GM21515 (cell line): ENCODE measurements around the gene RNF123.
A peak's percentile ranks its signal among the peaks of the same experiment; 100 is the strongest.

Experiments
- ATAC-seq: cut with Tn5 transposase; IDR thresholded peaks from one replicate; pipeline ENCODE4 v1.9.1; 2021; ENCODE audit not compliant: unreplicated experiment

The RNF123 gene

DNA sequence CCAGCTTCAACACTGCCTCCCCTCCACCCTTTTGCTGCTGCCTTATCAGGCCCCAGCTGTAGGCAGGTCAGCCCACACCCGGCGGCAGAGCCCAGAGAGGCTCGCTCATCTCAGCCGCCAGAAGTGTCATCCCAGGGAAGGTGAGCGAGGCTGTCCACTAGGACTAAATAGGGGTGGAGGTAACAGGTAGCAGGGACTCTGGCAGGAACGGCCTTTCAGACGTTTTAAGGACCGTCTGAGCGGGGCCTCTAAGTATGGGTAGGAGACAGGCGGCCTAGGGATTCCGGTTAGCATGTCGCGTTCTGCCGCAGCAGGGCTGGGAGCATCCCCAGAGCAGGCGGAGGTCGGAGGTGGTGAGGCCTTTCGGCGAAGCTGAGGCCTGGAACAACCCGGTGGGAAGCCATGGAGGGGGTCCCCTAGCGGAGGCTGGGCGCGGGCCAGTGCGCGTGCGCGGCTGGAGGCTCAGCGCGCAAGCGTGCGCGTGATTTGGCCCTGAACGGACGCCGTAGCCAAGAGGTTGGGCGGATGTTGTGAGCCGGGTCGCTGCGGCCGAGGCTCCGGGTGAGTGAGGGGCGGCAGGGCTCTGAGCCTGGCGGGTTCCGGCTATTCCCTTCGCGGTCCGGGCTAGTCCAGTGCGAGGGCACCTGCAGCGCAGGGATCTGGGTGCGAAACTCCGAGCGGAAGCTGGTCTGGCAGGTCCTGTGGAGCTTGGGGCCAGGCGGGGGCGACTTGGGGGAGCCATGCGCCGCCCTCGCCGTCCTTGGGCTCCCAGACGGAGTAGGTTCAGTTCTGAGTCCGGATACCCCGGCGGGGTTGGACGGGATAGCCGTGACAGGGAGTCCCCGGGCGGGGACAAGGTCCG, at the start of gene RNF123, which contains the start of gene MST1:
Gene RNF123, plus strand, starts transcription at position 512 of the 862 bp plus-strand sequence. CDS start 1,609 bp downstream, outside the sequence.
Gene MST1, minus strand, starts transcription at position 429 of the 862 bp plus-strand sequence. CDS start 783 bp downstream, outside the sequence.
- ATAC-seq: peak; percentile 49

DNA sequence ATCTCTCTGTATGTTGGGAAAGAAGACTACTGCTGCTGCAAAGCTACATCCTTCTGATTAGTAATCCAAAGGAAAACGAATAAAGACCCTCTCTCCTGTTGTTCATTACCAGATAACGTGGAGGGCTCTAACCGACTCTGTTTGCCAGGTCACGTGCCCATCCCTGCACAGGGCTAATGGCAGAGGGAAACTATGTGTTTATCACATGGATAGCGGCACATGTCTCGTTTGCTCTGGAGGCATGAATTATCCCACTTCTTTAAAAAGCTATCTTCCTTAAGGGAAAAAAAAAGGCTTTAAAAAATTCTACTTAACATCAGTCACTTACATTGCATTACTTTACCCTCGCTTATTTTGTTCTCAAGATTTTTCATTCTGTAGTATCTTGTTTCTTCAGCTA, 48.1 kb upstream of the RNF123 start:
- no peak for ATAC-seq

DNA sequence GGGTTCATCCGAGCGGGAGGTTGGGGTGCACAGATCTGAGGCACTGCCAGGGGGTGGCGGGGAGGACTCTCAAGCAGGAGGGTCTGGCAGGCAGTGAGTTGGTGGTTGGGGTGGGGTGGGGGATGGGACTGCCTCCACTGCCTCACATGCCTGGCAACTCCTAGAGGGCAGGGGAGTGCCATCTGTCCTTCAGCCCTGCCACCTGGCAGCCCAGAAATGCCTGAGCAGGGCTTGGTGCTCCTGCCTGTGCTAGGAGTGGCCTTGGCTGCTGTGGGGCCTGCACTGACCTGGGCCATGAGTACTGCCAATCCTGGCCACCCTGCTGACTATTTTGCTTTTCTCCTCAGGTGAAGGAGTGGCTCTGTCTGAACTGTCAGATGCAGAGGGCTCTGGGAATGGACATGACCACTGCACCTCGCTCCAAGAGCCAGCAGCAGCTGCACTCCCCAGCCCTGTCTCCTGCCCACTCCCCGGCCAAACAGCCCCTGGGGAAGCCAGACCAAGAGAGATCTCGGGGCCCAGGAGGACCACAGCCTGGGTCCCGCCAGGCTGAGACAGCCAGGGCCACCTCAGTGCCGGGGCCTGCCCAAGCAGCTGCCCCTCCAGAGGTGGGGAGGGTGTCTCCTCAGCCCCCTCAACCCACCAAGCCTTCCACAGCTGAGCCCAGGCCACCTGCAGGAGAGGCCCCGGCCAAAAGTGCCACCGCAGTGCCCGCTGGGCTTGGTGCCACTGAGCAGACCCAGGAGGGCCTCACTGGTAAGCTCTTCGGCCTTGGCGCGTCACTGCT, 47.2 kb upstream of the RNF123 start:
- ATAC-seq: no peak

GRCh38 chr3:49642708-49643145, 46.6 kb upstream of the RNF123 start:
- no peak for ATAC-seq

GRCh38 chr3:49644684-49645083, 44.7 kb upstream of the RNF123 start:
- no peak for ATAC-seq

DNA sequence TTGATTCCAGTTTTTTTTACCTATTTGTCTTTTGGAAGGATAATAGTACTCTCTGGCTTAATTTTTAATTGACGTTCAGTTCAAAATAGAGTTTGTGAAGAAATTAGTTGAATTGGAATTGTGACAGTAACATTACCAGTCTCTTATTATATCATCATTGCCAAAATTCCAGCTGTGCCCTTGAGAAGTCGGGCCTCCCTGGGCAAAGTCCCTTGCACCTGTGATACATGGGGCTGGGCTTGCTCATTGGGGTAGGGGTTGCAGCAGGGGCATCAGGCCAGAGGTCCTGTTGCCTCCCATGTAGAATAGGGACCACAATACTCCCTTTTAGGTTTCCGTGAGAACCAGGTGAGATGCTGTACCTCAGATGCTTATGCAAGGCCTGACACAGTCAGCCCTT, 43.1 kb upstream of the RNF123 start:
- ATAC-seq: no peak

- ATAC-seq: no peak
Measured at GRCh38 chr3:49647741-49648140, 41.6 kb upstream of the RNF123 start.

DNA sequence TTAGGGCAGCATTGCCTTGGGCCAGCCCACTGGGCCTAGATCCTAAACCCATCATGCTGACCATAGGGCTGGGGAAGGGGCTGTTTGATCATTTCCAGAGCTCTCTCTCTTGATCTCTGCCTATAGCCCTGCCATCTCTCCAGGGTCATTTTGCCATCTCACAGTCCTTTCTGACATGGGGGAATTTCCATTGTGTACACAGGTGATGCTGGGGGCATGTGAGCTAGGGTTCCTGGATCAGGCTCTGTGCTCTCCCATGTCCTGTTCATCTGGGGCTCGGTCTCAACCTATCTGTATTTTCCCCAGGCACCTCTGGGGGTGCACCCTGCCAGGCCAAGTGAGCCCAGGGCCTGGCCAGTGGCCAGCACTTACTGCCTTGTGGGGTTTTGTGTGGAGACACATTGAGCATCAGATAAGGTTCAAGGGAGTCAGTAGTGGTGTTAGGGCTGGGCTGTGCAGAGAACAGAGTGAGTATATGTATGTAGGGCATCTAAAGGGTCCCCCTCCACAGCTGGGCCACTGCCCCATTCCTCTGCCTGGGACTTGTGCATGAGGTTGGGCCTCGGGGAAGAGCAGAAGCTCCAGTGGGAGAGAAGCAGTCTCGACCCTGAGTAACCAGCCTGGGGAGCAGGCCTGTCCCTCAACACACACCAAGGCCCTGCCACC, 40.9 kb upstream of the RNF123 start:
- ATAC-seq: no peak

- no peak for ATAC-seq
Measured at GRCh38 chr3:49649576-49649975, 39.8 kb upstream of the RNF123 start.

GRCh38 chr3:49650177-49650576, 39.2 kb upstream of the RNF123 start:
- ATAC-seq: no peak

- ATAC-seq: no peak
Measured at GRCh38 chr3:49650637-49651036, 38.7 kb upstream of the RNF123 start.

- no peak for ATAC-seq
Measured at GRCh38 chr3:49652218-49652902, 37.0 kb upstream of the RNF123 start.

GRCh38 chr3:49652903-49653415, 36.4 kb upstream of the RNF123 start:
- ATAC-seq: no peak

DNA sequence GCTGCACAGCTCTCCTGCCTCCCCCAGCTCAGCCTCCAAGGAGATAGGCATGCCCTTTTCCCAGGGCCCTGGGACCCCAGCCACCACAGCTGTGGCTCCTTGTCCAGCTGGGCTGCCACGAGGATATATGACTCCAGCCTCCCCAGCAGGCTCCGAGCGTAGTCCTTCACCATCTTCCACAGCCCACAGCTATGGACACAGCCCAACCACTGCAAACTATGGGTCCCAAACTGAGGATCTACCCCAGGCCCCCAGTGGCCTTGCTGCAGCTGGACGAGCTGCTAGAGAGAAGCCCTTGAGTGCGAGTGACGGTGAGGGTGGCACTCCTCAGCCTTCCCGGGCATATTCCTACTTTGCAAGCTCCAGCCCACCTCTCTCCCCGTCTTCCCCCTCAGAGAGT, 35.7 kb upstream of the RNF123 start:
- ATAC-seq: no peak

- no peak for ATAC-seq
Measured at GRCh38 chr3:49654176-49654825, 35.1 kb upstream of the RNF123 start.

GRCh38 chr3:49654955-49655556, 34.3 kb upstream of the RNF123 start:
- no peak for ATAC-seq

- no peak for ATAC-seq
Measured at GRCh38 chr3:49655731-49656285, 33.5 kb upstream of the RNF123 start.

DNA sequence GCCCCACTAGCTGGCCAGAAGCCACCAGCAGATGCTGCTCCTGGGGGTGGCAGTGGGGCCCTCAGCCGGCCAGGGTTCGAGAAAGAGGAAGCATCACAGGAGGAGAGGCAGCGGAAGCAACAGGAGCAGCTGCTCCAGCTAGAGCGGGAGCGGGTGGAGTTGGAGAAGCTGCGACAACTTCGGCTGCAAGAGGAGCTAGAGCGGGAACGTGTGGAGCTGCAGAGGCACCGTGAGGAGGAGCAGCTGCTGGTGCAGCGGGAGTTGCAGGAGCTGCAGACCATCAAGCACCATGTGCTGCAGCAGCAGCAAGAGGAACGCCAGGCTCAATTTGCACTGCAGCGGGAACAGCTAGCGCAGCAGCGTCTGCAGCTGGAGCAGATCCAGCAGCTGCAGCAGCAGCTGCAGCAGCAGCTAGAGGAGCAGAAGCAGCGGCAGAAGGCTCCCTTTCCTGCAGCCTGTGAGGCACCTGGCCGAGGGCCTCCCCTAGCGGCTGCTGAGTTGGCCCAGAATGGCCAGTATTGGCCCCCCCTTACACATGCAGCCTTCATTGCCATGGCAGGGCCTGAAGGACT, 32.7 kb upstream of the RNF123 start:
- ATAC-seq: no peak
